Chondrocyte (in vitro differentiated cells): ENCODE results near the gene TMTC4. TPM values are rescaled to one million over a fixed set of nuclear protein-coding genes. Genes with fewer than 3 reads are reported as not detected.
A peak's percentile ranks its signal among the peaks of the same experiment; 100 is the strongest.

Experiments
- DNase-seq: peaks from one replicate; pipeline ENCODE4 v3.0.0; 2021; ENCODE audit warnings: mixed read lengths, low spot score
- H3K27ac Mint-ChIP-seq: one replicate; pipeline ENCODE4 v1.8.0; 2021; ENCODE audit warnings: mild to moderate bottlenecking, moderate library complexity, mixed read lengths; ENCODE audit not compliant: unreplicated experiment
- H3K27me3 Mint-ChIP-seq: 2 replicates; pipeline ENCODE4 v1.8.0; 2021; ENCODE audit warnings: low read depth, mixed read lengths
- H3K36me3 Mint-ChIP-seq: 2 replicates; pipeline ENCODE4 v1.8.0; 2021; ENCODE audit warnings: low read depth, mixed read lengths
- H3K4me1 Mint-ChIP-seq: 2 replicates; pipeline ENCODE4 v1.8.0; 2021; ENCODE audit warnings: low read depth, mild to moderate bottlenecking, mixed read lengths
- H3K4me3 Mint-ChIP-seq: one replicate; pipeline ENCODE4 v1.8.0; 2021; ENCODE audit warnings: mild to moderate bottlenecking, moderate library complexity, mixed read lengths; ENCODE audit not compliant: unreplicated experiment
- H3K9me3 Mint-ChIP-seq: 2 replicates; pipeline ENCODE4 v1.8.0; 2021; ENCODE audit warnings: low read depth, mixed read lengths
- total RNA-seq: library from RNA; stranded (reverse); gene quantifications from 3 replicates; pipeline ENCODE4 v1.2.1, GENCODE V29; 2021
- TF ChIP-seq, protein P1 (sequence below): fragments of 200-600 bp; sonication (generic); IDR thresholded peaks from 2 replicates; pipeline ENCODE4 v1.5.0; 2021; ENCODE audit warnings: antibody characterized with exemption, mild to moderate bottlenecking, moderate library complexity

Gene TMTC4
- total RNA-seq, 1 donor from 2014 or later: 11.5 TPM

- H3K4me3 Mint-ChIP-seq: no peak overlapping the region
- no peaks in the 10 kb centered on the region for H3K4me1 Mint-ChIP-seq
- TF ChIP-seq, protein P1, sequence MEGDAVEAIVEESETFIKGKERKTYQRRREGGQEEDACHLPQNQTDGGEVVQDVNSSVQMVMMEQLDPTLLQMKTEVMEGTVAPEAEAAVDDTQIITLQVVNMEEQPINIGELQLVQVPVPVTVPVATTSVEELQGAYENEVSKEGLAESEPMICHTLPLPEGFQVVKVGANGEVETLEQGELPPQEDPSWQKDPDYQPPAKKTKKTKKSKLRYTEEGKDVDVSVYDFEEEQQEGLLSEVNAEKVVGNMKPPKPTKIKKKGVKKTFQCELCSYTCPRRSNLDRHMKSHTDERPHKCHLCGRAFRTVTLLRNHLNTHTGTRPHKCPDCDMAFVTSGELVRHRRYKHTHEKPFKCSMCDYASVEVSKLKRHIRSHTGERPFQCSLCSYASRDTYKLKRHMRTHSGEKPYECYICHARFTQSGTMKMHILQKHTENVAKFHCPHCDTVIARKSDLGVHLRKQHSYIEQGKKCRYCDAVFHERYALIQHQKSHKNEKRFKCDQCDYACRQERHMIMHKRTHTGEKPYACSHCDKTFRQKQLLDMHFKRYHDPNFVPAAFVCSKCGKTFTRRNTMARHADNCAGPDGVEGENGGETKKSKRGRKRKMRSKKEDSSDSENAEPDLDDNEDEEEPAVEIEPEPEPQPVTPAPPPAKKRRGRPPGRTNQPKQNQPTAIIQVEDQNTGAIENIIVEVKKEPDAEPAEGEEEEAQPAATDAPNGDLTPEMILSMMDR: no peak
- peak overlapping the region; percentile 50 for H3K27ac Mint-ChIP-seq
- H3K36me3 Mint-ChIP-seq: peaks cover 28% of the 10 kb centered on the region
- no peak for DNase-seq
- H3K9me3 Mint-ChIP-seq: no peaks in the 10 kb centered on the region
- H3K27me3 Mint-ChIP-seq: no peaks in the 10 kb centered on the region
Observed at GRCh38 chr13:100633461-100633860, 41.1 kb downstream of the TMTC4 start.

- Mint-ChIP-seq H3K27me3 (no peaks in the 10 kb centered on the region), H3K9me3 (no peaks in the 10 kb centered on the region), H3K4me1 (peaks cover 5% of the 10 kb centered on the region), H3K27ac (no peak overlapping the region), H3K36me3 (peaks cover 24% of the 10 kb centered on the region), H3K4me3 (no peak overlapping the region)
- TF ChIP-seq, protein P1: no peak
- no peak for DNase-seq
Observed at GRCh38 chr13:100630555-100630954, 44.0 kb downstream of the TMTC4 start.

- no peak for DNase-seq
- no peaks in the 10 kb centered on the region for H3K9me3 Mint-ChIP-seq
- peaks cover 22% of the 10 kb centered on the region for H3K36me3 Mint-ChIP-seq
- H3K27ac Mint-ChIP-seq: no peak overlapping the region
- H3K4me3 Mint-ChIP-seq: no peak overlapping the region
- TF ChIP-seq, protein P1: no peak
- peaks cover 8% of the 10 kb centered on the region for H3K4me1 Mint-ChIP-seq
- H3K27me3 Mint-ChIP-seq: no peaks in the 10 kb centered on the region
Observed at GRCh38 chr13:100627120-100627519, 47.5 kb downstream of the TMTC4 start.

- Mint-ChIP-seq H3K36me3 (peaks cover 20% of the 10 kb centered on the region), H3K27me3 (no peaks in the 10 kb centered on the region), H3K4me3 (no peak overlapping the region), H3K4me1 (peaks cover 8% of the 10 kb centered on the region), H3K27ac (peak overlapping the region; percentile 25), H3K9me3 (no peaks in the 10 kb centered on the region)
- TF ChIP-seq, protein P1: no peak
- no peak for DNase-seq
Observed at GRCh38 chr13:100625447-100625846, 49.1 kb downstream of the TMTC4 start.

DNA sequence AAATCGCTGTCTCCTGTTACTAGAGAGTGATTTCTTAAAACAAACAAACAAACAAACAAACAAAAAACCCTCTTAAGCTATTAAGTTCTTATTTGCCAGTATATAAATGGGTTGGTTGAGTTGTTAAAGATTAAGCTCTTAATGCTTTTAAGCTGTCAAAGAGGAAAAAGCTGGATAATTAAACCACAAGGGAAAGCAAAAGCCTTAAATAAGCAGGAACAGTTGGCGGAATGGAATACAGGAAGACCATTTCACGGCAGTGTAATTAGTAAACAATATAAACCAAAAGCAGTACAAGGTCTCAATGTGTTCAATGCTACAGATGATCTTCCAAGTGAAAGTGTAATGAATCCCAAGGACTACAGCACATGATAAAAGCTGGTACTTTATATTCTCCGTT is 53.8 kb downstream of the TMTC4 start:
- no peak for DNase-seq
- TF ChIP-seq, protein P1: no peak
- Mint-ChIP-seq H3K36me3 (peaks cover 11% of the 10 kb centered on the region), H3K9me3 (no peaks in the 10 kb centered on the region), H3K4me1 (peaks cover 5% of the 10 kb centered on the region), H3K27me3 (no peaks in the 10 kb centered on the region), H3K4me3 (no peak overlapping the region), H3K27ac (no peak overlapping the region)
